ENCODE measurements around the gene SND1.
"Not testable (repeated sequence)": the region's sequence is repeated elsewhere in the genome, so short reads cannot be mapped to it uniquely, and the experiment has no call there.

Gene SND1

DNA sequence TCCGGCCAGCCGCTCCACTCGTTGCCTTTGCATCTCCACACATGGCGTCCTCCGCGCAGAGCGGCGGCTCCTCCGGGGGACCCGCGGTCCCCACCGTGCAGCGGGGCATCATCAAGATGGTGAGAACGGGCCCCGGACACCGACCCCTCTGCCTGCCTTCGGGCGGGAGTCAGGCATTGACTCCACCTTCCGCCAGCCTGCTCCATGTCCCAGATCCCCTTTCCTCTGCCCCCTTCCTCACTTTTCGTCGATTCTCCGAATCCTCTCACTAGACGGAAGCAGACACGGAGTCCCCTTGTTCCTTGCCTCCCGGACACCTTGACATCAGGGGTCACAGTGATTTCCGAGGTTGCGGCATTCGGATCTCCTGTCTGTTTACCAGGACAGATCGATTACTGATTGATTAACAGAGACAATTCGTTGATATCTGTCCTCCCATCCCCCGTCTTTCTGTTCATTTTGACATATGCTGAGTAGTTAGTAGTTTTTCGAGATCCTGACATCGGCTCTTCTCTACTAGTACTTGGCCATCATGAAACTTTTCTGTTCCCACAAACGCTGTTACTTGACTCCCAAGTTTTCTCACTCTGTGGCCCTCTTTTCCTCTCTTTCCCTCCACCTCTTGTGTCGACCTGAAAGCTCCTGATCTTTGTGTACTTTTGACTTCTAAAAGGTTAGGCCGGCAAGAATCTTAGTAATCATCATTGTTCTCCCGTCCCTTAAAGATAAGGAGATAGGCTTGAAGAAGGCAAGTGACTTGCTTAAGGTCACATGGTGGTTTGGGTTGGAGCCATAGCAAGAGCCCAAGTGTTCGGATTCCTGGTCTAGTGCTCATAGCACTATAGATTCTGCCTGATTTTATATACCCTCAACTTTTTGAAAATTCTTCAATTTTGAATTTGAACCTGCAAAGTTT lies 597 bp downstream of the SND1 start:
- DNase-seq (ENCODE audit: low read depth, low spot score), result no peak

DNA sequence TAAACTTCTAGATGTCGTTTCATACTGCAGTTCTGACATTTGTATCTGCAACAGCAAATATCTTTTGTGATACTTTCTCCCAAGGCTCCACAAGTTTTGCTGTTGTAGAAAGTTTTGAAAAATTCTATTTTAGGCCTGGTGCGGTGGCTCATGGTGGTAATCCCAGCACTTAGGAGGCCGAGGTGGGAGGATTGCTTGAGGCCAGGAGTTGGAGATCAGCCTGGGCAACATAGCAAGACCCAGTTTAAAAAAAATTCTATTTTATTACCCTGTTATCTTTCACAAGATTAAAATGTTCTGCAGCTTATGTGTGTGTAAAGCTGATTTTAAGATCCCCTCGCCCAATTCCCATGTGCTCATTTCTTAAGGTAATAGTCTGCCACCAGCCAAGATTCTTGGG lies 1.4 kb downstream of the SND1 start:
- DNase-seq (ENCODE audit: low read depth, low spot score), result no peak

DNA sequence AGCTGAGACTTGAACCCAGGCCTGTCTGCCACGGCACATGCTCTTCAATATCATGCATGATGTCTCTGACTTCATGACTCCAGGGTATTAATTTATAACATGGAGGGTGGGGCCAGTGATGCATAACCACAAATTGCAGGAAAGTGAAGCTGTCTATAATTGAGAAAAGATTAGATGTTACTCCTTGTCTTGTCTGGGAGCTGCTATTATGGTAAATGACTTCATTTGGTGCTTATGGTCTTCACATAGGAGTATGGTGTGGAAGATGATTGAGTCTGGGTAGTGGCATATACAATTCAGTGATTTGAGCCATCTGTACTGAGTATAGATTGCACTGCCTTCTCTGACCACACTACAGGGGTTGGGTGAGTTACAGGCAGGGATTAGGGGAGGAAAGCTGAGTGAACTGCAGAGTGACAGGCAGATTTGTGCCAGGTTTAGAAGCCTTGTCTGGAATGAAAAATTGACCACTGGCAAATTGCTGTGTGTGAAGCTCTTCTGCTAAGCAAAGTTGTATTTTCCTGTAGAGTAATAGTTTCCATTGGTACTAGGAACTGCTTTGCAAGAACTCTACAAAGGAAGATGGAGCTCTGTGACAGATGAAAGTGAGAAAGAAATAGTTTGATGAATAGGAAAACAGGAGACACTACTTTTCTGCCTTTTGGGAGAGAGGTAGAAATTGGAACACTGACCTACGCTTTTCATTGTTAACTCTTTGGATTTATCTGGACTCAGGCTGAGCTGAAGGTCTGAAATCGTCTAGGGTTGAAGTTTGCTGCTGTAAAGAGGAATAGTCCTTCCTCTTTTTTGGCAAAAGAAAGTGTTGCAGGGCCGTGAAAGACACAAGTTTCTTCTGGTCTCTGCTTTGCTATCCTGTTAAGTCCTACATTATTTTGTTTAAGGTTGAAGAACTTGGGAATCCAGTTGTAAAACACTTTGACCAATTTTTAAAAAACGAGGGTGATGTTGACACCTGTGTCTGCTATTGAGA lies 2.7 kb downstream of the SND1 start:
- no peak for DNase-seq (ENCODE audit: low read depth, low spot score)

DNA sequence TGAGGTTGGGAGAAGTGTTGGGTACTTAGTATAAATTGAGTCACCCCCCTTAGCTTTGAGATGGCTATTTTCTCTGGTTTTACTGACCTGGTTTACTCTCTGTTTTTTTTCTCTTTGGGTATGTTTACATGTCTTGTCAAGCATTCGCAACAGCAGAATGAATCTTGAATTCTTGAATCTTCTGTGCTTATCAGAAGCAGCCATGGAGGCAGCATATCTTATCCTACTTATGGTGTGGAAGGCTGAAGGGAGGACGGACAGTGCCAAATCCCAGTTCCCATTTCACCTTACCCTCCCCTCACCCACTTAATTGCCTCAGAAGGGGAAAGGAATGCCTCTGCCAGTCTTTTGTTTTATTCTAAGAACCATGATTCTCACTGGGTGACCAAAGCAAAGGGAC lies 3.7 kb downstream of the SND1 start:
- no peak for DNase-seq (ENCODE audit: low read depth, low spot score)

DNA sequence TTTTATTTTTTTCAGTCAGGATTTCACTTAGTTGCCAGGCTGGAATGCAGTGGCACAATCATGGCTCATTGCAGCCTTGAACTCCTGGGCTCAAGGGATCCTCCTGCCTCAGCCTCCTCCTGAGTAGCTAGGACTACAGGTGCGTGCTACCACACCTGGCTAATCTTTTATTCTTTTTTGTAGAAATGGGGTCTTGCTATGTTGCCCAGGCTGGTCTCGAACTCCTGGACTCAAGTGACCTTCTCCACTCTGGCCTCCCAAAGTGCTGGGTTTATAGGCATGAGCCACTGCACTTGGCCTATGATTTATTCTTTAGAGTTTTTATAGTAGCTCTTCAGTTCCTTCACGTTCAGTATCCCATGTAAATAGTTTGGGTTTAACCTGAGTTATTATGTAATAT lies 5.5 kb downstream of the SND1 start:
- DNase-seq (ENCODE audit: low read depth, low spot score), result no peak

DNA sequence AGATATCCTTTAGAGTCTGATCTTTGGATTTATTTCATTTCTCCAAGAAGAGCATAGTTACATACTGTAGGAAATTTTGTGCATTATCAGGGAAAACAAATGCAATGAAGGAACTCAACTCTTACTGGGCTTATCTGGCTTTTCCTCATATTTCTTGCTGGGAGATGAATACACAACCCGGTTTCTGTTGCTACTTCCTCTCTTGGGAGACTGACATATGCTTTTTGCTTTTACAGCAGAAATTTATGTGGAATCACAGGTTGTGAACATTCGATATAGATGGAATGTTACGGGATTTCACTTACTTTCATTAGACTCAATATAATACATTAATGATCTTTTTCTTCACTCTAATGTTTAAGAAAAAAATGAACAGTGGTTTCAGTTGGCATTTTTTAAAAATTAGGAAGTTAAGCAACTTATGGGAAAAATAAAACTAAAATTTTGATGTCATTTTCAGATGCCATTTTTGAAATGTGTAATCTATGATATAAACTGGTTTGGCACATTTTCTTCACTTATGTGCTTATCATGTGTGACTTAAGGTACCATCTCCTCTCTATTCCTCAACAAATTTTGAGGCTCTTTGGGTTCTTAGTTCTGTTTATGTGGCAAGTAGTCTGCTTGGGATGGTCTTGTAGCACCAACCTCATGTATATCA lies 7.1 kb downstream of the SND1 start:
- no peak for DNase-seq (ENCODE audit: low read depth, low spot score)

DNA sequence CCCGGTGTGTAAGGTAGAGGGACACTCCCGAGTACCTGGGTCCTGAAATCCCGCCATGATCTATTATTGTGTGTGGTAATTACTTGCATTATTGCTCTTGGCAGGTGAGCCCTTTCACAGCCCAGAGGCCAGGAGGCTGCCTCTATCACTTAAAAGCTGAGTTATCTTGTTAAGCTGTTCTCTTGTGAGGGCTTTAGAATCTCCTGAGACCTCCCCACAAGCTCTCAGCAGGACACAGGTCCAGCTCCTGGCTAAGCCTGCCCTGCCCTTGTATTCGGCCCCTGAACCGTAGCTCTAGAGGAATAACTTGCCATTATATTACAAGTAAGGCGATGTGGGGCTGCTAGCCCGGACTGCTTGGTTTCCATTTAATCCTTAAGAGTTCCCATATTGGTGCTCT lies 13.9 kb downstream of the SND1 start:
- no peak for DNase-seq (ENCODE audit: low read depth, low spot score)

DNA sequence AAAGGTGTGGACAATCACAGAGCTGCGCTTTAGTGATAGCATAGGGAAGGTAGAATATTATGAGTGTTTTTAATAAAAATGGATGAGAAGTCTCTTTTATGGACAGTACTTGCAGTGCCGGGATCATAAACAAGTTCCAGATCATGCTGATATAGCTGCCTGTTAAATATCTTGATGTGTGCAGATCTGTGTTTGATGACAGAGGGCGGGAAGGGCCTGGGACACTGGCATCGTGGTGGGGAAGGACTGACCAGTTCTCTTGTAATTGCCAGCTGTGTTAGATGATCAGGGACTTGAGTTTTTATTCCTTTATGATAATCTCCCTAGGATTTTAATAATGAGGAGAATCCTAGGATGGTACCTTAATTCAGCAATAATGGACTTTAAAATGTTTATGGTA lies 14.6 kb downstream of the SND1 start:
- DNase-seq (ENCODE audit: low read depth, low spot score), result no peak

DNA sequence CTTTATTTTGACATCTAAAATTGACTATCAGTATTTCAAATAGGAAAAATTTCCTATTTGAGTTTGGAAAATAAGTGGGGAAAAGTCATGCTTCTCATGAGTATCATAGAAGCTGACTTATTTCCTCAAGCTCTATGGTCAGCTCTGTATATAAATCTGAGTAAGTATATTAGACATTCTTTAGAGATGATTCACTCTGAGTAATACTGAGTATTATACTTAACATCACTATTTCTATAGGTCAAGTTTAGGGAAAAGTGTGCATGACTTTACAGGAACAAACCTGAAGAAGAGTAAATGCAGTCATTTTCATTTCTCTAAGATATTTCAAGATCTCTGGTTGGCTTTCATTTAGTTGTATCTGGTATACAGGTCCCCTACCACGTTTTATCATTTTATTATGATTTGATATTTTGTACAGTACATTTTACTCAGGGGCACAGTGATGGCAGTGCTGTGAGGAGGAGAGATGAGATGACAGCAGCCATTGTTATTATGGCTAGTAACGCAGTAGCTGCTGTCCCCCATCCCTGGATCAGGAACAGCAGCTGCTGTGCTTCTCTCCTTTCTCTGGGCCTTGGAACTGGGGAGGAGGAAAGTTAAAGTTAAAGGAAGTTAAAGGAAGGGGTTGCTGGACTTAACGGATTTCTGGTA lies 15.2 kb downstream of the SND1 start:
- no peak for DNase-seq (ENCODE audit: low read depth, low spot score)

DNA sequence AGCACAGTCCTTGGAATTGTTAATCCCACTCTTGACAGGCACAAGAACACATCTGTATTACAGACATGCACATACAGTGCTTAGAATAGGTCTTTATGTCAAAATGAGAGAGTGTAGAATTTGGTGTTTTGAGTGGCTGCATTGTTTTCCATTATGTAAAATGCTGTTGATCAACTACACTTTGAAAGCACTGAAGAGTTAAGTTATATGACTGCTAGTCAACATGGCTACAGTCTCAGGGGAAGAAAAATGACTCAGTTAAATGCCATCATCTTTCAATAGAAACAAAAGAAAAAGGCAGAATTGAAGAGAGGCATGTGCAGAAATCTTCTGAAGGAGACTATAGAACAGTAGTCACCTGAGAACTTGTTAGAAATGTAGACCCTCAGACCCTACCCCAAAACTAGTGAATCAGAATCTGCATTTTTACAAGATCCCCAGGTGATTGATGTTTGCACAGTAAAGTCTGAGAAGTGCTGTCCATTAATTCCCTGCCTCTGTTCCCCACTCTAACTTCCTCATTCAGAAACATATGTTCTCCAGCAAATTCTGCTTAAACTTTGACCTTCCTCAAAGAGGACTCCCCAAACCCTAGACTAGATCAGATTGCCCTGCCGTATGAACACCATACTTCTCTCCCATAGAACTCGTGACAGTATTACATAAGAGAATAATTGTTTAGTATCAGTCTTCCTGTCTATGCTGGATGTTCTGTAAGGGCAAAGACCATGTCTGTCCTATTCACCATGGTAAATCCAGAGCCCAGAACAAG lies 16.0 kb downstream of the SND1 start:
- no peak for DNase-seq (ENCODE audit: low read depth, low spot score)

DNA sequence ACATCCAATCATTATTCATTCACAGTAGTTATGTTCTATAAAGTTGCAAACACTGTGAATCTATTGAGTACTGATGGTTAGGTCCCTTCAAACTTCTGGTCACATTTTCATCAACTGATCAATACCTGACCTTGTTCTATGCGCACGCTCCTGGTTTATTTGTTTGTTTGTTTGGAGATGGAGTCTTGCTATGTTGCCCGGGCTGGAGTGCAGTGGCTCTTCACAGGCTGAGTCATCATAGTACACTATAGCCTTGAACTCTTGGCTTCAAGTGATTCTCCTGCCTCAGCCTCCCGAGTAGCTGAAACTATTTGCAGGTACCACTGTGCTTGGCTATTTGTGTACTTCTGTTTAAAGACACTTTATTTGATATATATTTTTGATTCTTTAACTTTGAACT lies 19.3 kb downstream of the SND1 start:
- no peak for DNase-seq (ENCODE audit: low read depth, low spot score)

DNA sequence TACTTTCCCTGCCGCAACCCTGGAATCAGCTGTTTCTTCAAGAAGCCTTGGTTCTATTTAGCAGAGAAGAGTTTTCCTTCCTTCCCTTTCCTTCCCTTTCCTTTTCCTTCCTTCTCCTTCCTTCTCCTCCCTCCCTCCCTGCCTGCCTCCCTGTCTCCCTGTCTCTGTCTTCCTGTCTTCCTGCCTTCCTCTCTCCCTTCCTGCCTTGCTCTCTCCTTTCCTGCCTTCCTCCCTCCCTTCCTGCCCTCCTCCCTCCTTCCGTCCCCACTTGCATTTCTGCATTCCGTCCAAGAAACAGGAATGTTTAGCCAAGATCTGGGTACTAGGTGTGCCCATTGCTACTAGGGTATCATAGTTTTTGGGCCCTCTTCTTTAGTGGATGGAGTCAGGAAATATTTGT lies 21.9 kb downstream of the SND1 start:
- DNase-seq (ENCODE audit: low read depth, low spot score), result no peak

DNA sequence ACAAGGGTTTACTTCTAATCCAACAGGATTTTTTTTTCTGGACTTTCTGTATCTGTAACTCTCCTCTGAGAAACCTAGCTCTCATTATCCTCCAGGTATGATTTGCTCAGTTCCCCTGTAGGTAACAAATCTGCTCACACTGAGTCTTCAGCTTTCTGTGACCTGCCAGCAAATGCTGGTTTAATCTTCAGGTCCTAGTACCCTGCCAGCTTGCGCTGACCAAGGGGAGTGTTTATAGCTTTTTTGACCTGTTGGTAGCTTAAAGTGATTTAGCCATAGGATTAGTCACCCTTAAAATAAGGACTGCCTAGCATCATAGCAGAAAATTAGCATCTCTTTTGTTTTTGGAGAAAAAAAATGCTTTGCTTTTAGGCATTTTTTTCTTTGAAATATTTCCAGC lies 22.4 kb downstream of the SND1 start:
- no peak for DNase-seq (ENCODE audit: low read depth, low spot score)

DNA sequence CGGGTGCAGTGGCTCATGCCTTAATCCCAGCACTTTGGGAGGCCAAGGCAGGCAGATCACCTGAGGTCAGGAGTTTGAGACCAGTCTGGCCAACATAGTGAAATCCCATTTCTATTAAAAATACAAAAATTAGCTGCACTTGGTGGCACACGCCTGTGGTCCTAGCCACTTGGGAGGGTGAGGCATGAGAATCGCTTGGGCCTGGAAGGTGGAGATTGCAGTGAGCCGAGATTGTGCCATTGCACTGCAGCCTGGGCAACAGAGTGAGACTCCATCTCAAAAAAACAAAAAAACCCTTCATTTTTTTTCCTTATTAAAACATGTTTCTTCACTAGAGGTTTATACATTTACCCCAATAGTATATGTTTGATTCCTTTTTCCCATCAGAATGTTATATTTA lies 22.9 kb downstream of the SND1 start:
- DNase-seq (ENCODE audit: low read depth, low spot score), result not testable (repeated sequence)

DNA sequence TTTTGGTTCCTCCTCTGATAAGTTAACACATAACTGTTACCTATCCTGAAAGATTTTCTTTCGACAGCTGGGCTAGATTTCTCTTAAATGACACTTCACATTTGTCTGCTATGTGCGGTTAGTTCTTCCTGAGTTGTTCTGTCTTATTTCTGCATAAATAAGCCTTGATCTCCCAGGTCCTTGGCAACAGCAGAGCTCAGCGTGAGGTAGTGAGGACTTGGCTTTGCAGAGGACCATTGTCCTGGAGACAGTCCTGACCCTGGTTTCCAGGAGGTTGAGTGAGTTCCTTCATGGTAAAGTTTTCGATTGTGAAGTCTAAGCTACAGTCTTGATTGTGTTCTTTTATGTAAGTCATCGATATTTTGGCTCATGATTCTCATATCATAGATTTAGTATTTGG lies 23.7 kb downstream of the SND1 start:
- no peak for DNase-seq (ENCODE audit: low read depth, low spot score)

DNA sequence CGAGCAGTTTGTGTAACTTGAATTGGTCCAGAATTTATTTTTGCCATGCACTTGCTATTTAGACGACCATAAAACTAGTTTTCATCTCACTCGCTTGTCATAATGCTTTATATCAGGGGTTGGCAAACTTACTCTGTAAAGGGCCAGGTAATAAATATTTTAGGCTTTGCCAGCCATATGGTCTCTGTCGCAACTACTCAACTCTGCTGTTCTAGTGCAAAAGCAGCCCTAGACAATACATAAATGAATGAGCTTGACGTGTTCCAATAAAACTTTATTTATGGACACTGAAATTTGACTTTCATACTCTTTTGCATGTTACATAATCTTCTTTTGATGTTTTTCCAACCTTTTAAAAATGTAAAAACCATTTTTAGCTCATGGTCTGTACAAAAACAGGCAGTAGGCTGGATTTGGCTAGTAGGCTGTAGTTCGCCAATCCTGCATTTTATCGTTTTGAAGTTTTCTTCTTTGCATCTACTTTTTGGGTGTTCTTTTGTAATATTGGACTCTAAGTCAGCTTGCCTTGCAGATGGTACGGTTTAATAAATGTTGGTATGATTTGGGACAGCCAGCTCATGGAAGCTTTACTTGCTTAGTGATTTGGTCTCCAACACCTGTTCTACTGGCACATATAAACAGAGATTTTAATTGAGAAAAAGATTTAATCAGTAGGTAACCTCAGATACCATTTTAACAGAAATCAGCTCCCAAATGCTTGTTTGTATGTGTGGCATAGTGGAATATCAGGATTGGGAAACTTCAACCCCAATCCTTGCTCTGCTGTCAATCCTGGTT lies 25.6 kb downstream of the SND1 start:
- DNase-seq (ENCODE audit: low read depth, low spot score), result no peak

DNA sequence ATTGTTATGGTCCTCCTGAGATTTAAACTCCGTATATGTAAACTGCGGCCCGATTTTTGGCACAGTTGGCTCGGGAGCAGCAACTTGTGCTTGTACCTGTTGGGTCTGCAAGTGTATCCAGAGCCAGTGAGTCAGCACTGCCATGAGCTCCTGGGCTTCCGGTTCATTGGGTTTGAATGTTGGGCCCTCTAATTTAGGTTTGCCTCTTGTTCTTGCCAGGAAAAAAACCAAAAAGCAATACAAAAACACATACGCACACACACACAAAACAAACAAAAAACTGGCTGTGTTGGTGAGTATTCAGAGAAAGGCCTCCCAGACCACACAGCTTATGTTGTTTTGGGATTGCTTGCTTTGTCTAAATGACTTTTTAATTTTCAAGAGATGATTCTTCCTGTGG lies 26.3 kb downstream of the SND1 start:
- no peak for DNase-seq (ENCODE audit: low read depth, low spot score)

DNA sequence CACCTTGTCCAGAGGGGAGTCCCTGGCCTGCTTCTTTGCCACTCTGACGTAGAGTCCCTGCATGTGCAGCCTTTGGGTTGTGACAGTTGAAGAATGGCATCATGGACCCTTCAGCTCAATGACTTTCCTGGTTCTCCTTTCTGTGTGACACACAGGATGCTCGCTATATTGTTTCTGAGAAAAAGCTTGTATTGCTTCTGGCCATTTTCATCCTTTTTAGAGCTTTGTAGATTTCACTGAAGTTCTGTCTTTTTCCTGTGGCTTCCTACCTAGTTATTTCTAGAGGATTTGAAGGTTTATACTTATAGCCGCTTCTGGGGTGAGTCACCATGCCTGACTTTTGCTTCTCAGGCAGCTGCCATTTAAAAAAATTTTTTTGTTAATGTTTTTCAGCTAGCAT lies 27.0 kb downstream of the SND1 start:
- no peak for DNase-seq (ENCODE audit: low read depth, low spot score)

DNA sequence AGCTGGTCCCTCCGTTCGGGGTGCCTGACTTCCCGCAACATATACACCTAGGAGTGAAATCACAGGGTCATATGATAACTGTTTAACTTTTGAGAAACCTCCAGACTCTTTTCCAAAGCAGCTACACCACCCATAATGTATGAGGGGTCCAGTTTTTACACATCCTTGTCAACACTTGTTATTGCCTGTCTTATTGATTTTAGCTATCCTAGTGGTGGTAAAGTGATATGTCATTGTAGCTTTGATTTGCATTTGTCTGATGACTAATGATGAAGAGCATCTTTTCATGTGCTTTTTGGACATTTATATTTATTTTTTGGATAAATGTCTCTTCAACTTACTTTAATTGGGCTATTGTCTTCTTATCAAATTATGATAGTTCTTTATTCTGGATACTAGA lies 29.0 kb downstream of the SND1 start:
- DNase-seq (ENCODE audit: low read depth, low spot score), result no peak

DNA sequence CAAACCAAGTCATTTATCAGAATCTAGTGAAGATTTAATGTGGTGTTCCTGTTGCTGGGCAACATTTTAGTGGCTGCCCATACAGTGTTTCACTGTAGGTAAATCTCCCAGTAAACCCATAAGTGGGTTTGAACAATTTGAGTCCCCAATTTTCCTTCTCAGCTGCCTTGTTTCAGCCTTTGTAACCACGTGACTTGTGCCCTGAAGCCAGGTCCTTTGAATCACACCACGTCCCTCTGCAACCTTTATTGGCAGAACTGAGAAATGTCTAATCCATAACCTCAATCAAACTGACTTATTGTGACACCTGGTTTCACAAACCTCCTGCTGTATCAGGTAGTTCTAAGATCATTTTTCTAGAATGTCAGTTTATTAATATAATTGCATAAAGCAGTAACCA lies 30.1 kb downstream of the SND1 start:
- DNase-seq (ENCODE audit: low read depth, low spot score), result no peak
